Measurements from ENCODE around the gene ARL11. TPM values are rescaled to one million over a fixed set of nuclear protein-coding genes. Genes with fewer than 3 reads are reported as not detected.

Gene ARL11
- total RNA-seq, 1 experiment from 2014 or later = 0.35 TPM

DNA sequence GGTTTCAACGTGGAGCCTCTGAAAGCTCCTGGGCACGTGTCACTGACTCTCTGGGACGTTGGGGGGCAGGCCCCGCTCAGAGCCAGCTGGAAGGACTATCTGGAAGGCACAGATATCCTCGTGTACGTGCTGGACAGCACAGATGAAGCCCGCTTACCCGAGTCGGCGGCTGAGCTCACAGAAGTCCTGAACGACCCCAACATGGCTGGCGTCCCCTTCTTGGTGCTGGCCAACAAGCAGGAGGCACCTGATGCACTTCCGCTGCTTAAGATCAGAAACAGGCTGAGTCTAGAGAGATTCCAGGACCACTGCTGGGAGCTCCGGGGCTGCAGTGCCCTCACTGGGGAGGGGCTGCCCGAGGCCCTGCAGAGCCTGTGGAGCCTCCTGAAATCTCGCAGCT, 2.3 kb downstream of the ARL11 start:
- DNase-seq (ENCODE audit: low spot score) (no peak), ATAC-seq (no peak)
- no peak for TF ChIP-seq RELA (CRISPR knock-in tag; IDR thresholded peaks at IDR 0.05; ENCODE audit: borderline replicate concordance)
- TF ChIP-seq E2F5 (CRISPR knock-in tag; IDR thresholded peaks at IDR 0.05) = no peak
- no peak for TF ChIP-seq IRF2 (CRISPR knock-in tag; IDR thresholded peaks at IDR 0.05; ENCODE audit: borderline replicate concordance, low read depth)
- no peak for TF ChIP-seq TCF7 (CRISPR knock-in tag; IDR thresholded peaks at IDR 0.05; ENCODE audit: low read depth)
- TF ChIP-seq NR3C1 (CRISPR knock-in tag; conservative IDR thresholded peaks at IDR 0.05; ENCODE audit: low read depth) = no peak
- no peak for TF ChIP-seq MXD4 (CRISPR knock-in tag; IDR thresholded peaks at IDR 0.05; ENCODE audit: borderline replicate concordance)
- TF ChIP-seq, protein P1, sequence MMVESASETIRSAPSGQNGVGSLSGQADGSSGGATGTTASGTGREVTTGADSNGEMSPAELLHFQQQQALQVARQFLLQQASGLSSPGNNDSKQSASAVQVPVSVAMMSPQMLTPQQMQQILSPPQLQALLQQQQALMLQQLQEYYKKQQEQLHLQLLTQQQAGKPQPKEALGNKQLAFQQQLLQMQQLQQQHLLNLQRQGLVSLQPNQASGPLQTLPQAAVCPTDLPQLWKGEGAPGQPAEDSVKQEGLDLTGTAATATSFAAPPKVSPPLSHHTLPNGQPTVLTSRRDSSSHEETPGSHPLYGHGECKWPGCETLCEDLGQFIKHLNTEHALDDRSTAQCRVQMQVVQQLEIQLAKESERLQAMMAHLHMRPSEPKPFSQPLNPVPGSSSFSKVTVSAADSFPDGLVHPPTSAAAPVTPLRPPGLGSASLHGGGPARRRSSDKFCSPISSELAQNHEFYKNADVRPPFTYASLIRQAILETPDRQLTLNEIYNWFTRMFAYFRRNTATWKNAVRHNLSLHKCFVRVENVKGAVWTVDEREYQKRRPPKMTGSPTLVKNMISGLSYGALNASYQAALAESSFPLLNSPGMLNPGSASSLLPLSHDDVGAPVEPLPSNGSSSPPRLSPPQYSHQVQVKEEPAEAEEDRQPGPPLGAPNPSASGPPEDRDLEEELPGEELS (CRISPR knock-in tag; IDR thresholded peaks at IDR 0.05) = no peak
- TF ChIP-seq, protein P2, sequence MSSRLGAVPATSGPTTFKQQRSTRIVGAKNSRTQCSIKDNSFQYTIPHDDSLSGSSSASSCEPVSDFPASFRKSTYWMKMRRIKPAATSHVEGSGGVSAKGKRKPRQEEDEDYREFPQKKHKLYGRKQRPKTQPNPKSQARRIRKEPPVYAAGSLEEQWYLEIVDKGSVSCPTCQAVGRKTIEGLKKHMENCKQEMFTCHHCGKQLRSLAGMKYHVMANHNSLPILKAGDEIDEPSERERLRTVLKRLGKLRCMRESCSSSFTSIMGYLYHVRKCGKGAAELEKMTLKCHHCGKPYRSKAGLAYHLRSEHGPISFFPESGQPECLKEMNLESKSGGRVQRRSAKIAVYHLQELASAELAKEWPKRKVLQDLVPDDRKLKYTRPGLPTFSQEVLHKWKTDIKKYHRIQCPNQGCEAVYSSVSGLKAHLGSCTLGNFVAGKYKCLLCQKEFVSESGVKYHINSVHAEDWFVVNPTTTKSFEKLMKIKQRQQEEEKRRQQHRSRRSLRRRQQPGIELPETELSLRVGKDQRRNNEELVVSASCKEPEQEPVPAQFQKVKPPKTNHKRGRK (CRISPR knock-in tag; IDR thresholded peaks at IDR 0.05; ENCODE audit: borderline replicate concordance) = no peak
- TF ChIP-seq ZNF263 (CRISPR knock-in tag; IDR thresholded peaks at IDR 0.05; ENCODE audit: low read depth) = no peak
- TF ChIP-seq SP1 (CRISPR knock-in tag; conservative IDR thresholded peaks at IDR 0.05) = no peak
- TF ChIP-seq ZNF396 (CRISPR knock-in tag; IDR thresholded peaks at IDR 0.05; ENCODE audit: borderline replicate concordance) = no peak
- H3K36me3 Mint-ChIP-seq = no peaks in the 10 kb centered on the region
- no peaks in the 10 kb centered on the region for H3K9me3 Mint-ChIP-seq
- peaks cover 18% of the 10 kb centered on the region for H3K4me1 Mint-ChIP-seq
- CTCF ChIA-PET = no interaction called here
- H3K4me3 Mint-ChIP-seq = no peak overlapping the region
- POLR2A ChIA-PET = no interaction called here
- no peak overlapping the region for H3K27ac Mint-ChIP-seq
- no peaks in the 10 kb centered on the region for H3K27me3 Mint-ChIP-seq (ENCODE audit: low read depth)

DNA sequence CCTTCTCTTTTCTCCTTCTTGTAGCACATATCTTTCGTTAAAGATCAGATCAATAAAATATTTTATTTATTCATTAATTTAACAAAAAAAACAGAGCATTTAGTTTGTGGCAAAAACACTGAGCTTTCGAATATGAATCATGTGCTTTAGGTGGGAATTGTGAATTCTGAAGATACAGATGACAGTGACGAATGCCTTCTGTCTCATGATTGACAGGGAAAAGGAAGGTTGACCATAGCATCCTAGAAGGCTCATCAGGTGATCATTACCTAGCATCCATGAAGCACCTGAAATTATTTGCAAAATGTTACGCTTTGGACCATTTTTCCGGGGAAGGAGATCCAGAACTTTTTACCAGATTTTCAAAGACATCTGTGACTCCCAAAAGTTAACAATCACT, 3.8 kb downstream of the ARL11 start:
- ChIA-PET CTCF (no interaction called here), POLR2A (interaction anchor here (0.6 kb wide), 1 partner anchor 171 kb away, joined by 3 read pairs; no protein-coding TSS in a partner anchor)
- DNase-seq (ENCODE audit: low spot score) (no peak), ATAC-seq (no peak)
- no peak overlapping the region for H3K4me3 Mint-ChIP-seq
- H3K27me3 Mint-ChIP-seq (ENCODE audit: low read depth) = no peaks in the 10 kb centered on the region
- H3K4me1 Mint-ChIP-seq = peaks cover 25% of the 10 kb centered on the region
- TF ChIP-seq RELA (CRISPR knock-in tag; IDR thresholded peaks at IDR 0.05; ENCODE audit: borderline replicate concordance) (no peak), ZNF138 (CRISPR knock-in tag; conservative IDR thresholded peaks at IDR 0.05) (no peak), GTF2I (CRISPR knock-in tag; conservative IDR thresholded peaks at IDR 0.05) (no peak), FOXJ3 (CRISPR knock-in tag; IDR thresholded peaks at IDR 0.05; ENCODE audit: borderline replicate concordance) (no peak), GRHL2 (CRISPR knock-in tag; IDR thresholded peaks at IDR 0.05; ENCODE audit: insufficient replicate concordance, severe bottlenecking) (no peak), SP1 (CRISPR knock-in tag; conservative IDR thresholded peaks at IDR 0.05) (no peak)
- H3K9me3 Mint-ChIP-seq = peaks cover 4% of the 10 kb centered on the region; the same call in 1 of the 2 replicates
- no peak overlapping the region for H3K27ac Mint-ChIP-seq
- H3K36me3 Mint-ChIP-seq = no peaks in the 10 kb centered on the region

- H3K4me3 Mint-ChIP-seq = no peak overlapping the region
- peaks cover 17% of the 10 kb centered on the region for H3K4me1 Mint-ChIP-seq
- H3K27ac Mint-ChIP-seq = no peak overlapping the region
- CTCF ChIA-PET = no interaction called here
- no peaks in the 10 kb centered on the region for H3K36me3 Mint-ChIP-seq
- ATAC-seq (no peak), DNase-seq (ENCODE audit: low spot score) (no peak)
- peaks cover 4% of the 10 kb centered on the region; the same call in 1 of the 2 replicates for H3K9me3 Mint-ChIP-seq
- H3K27me3 Mint-ChIP-seq (ENCODE audit: low read depth) = no peaks in the 10 kb centered on the region
- POLR2A ChIA-PET = no interaction called here
- no peak for TF ChIP-seq USF2 (CRISPR knock-in tag; IDR thresholded peaks at IDR 0.05)
- TF ChIP-seq, protein P3, sequence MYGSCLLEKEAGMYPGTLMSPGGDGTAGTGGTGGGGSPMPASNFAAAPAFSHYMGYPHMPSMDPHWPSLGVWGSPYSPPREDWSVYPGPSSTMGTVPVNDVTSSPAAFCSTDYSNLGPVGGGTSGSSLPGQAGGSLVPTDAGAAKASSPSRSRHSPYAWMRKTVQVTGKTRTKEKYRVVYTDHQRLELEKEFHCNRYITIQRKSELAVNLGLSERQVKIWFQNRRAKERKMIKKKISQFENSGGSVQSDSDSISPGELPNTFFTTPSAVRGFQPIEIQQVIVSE (CRISPR knock-in tag; IDR thresholded peaks at IDR 0.05; ENCODE audit: borderline replicate concordance) = no peak
- no peak for TF ChIP-seq SOX15 (CRISPR knock-in tag; IDR thresholded peaks at IDR 0.05)
- TF ChIP-seq, protein P4, sequence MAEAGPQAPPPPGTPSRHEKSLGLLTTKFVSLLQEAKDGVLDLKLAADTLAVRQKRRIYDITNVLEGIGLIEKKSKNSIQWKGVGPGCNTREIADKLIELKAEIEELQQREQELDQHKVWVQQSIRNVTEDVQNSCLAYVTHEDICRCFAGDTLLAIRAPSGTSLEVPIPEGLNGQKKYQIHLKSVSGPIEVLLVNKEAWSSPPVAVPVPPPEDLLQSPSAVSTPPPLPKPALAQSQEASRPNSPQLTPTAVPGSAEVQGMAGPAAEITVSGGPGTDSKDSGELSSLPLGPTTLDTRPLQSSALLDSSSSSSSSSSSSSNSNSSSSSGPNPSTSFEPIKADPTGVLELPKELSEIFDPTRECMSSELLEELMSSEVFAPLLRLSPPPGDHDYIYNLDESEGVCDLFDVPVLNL (CRISPR knock-in tag; IDR thresholded peaks at IDR 0.05; ENCODE audit: borderline replicate concordance, low read depth) = no peak
- TF ChIP-seq GRHL2 (CRISPR knock-in tag; IDR thresholded peaks at IDR 0.05; ENCODE audit: insufficient replicate concordance, severe bottlenecking) = no peak
- TF ChIP-seq FOXJ3 (CRISPR knock-in tag; IDR thresholded peaks at IDR 0.05; ENCODE audit: borderline replicate concordance) = no peak
- TF ChIP-seq HMGXB4 (CRISPR knock-in tag; IDR thresholded peaks at IDR 0.05) = no peak
- TF ChIP-seq, protein P5, sequence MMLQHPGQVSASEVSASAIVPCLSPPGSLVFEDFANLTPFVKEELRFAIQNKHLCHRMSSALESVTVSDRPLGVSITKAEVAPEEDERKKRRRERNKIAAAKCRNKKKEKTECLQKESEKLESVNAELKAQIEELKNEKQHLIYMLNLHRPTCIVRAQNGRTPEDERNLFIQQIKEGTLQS (CRISPR knock-in tag; conservative IDR thresholded peaks at IDR 0.05) = no peak
- TF ChIP-seq JUN (CRISPR knock-in tag; IDR thresholded peaks at IDR 0.05) = no peak
- no peak for TF ChIP-seq NFATC4 (CRISPR knock-in tag; IDR thresholded peaks at IDR 0.05)
Observed at GRCh38 chr13:49633710-49634109, 5.4 kb downstream of the ARL11 start.

Measured in WTC11 (cell line).